HepG2 (cell line): ENCODE results near the gene MTRF1. TPM values are rescaled to one million over a fixed set of nuclear protein-coding genes. Genes with fewer than 3 reads are reported as not detected.

Experiments used
- CCDC6 ChIP-seq: sonication (generic); formaldehyde crosslinking; IDR thresholded peaks from 2 replicates; pipeline ENCODE4 v1.8.1; 2022; ENCODE audit warnings: mild to moderate bottlenecking, missing genetic modification reagents, moderate library complexity
- MZF1 ChIP-seq: sonication (generic); formaldehyde crosslinking; IDR thresholded peaks from 2 replicates; pipeline ENCODE4 v1.8.1; 2023; ENCODE audit warnings: mild to moderate bottlenecking, missing genetic modification reagents, borderline replicate concordance
- NFIB ChIP-seq: sonication (generic); formaldehyde crosslinking; IDR thresholded peaks from 2 replicates; pipeline ENCODE4 v1.9.0; 2021; ENCODE audit warnings: missing genetic modification reagents, mild to moderate bottlenecking, borderline replicate concordance
- SMYD3 ChIP-seq: sonication (generic); formaldehyde crosslinking; IDR thresholded peaks from 2 replicates; pipeline ENCODE4 v1.8.1; 2023; ENCODE audit warnings: mild to moderate bottlenecking, missing genetic modification reagents
- ZBTB21 ChIP-seq: sonication (generic); formaldehyde crosslinking; IDR thresholded peaks from 2 replicates; pipeline ENCODE4 v1.4.0; 2020; ENCODE audit warnings: missing genetic modification reagents
- ZBTB39 ChIP-seq: sonication (generic); formaldehyde crosslinking; IDR thresholded peaks from 2 replicates; pipeline ENCODE4 v1.5.0; 2020; ENCODE audit warnings: missing genetic modification reagents
- ZNF430 ChIP-seq: sonication (generic); formaldehyde crosslinking; IDR thresholded peaks from 2 replicates; pipeline ENCODE4 v1.9.0; 2021; ENCODE audit warnings: mild to moderate bottlenecking, missing genetic modification reagents
- ZNF746 ChIP-seq: sonication (generic); formaldehyde crosslinking; IDR thresholded peaks from 2 replicates; pipeline ENCODE4 v1.8.0; 2022; ENCODE audit warnings: mild to moderate bottlenecking, missing genetic modification reagents
- ZNF75D ChIP-seq: sonication (generic); formaldehyde crosslinking; IDR thresholded peaks from 2 replicates; pipeline ENCODE4 v1.8.1; 2023; ENCODE audit warnings: missing genetic modification reagents, mild to moderate bottlenecking, borderline replicate concordance
- polyA plus RNA-seq, 8 experiments: library from polyadenylated mRNA; depleted of rRNA in 3 of 8; stranded (reverse) in 7 of 8; unstranded in 1 of 8; fragments of >200 nt; fragmentation: Illumina TruSeq in 4 of 8; extraction: Trizol in 4 of 8; gene quantifications; 2 replicates each; pipeline versions ENCODE4 v1.2.1 to v1.2.3, GENCODE V29; 2011 to 2016; ENCODE audit warnings: low read depth in 4 of 8, missing spikeins in 1 of 8, mixed read lengths in 1 of 8; ENCODE audit not compliant: insufficient read depth in 1 of 8
- total RNA-seq, 5 experiments: library from RNA; depleted of rRNA; stranded (reverse); fragments of >200 nt; fragmentation: Illumina TruSeq; extraction: Trizol; gene quantifications; 2 replicates each; pipeline ENCODE4 v1.2.3, GENCODE V29; 2016; ENCODE audit warnings: low read depth in 1 of 5
- TF ChIP-seq, protein P1 (sequence below): sonication (generic); formaldehyde crosslinking; IDR thresholded peaks from 2 replicates; pipeline ENCODE4 v1.4.0; 2020; ENCODE audit warnings: missing genetic modification reagents, mild to moderate bottlenecking, borderline replicate concordance

The MTRF1 gene
- total and polyA plus RNA-seq, 2 of the 13 experiments (the other 11 are each of a cell fraction or from before 2014, with no cell fraction given), result 21.6 to 27.2 TPM

DNA sequence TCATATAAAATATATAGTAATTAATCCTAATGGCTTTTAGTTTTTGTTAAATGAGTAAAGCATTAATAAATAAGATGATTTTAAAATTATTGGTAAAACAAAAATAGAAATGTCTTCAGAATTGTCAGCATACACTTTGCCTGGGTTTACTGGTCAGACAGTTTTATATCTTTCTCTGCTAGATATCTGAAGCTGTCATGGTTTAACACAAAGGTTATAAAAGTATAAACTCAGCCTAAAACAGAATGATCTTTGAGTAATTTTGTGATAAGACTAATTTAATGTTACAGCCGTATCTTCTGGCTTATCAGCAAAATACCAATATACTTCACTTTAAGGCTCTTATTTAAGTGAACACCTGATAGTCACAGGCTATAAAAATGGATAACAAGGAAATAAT, 29.9 kb upstream of the MTRF1 start (continued):
- TF ChIP-seq ZBTB21 (CRISPR knock-in tag) (no peak), ZNF75D (CRISPR knock-in tag) (no peak), ZNF430 (CRISPR knock-in tag) (no peak), CCDC6 (CRISPR knock-in tag) (no peak), NFIB (CRISPR knock-in tag) (no peak), ZNF746 (CRISPR knock-in tag) (no peak), SMYD3 (CRISPR knock-in tag) (no peak), ZBTB39 (CRISPR knock-in tag) (no peak), MZF1 (no peak)
- TF ChIP-seq, protein P1, sequence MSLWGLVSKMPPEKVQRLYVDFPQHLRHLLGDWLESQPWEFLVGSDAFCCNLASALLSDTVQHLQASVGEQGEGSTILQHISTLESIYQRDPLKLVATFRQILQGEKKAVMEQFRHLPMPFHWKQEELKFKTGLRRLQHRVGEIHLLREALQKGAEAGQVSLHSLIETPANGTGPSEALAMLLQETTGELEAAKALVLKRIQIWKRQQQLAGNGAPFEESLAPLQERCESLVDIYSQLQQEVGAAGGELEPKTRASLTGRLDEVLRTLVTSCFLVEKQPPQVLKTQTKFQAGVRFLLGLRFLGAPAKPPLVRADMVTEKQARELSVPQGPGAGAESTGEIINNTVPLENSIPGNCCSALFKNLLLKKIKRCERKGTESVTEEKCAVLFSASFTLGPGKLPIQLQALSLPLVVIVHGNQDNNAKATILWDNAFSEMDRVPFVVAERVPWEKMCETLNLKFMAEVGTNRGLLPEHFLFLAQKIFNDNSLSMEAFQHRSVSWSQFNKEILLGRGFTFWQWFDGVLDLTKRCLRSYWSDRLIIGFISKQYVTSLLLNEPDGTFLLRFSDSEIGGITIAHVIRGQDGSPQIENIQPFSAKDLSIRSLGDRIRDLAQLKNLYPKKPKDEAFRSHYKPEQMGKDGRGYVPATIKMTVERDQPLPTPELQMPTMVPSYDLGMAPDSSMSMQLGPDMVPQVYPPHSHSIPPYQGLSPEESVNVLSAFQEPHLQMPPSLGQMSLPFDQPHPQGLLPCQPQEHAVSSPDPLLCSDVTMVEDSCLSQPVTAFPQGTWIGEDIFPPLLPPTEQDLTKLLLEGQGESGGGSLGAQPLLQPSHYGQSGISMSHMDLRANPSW (CRISPR knock-in tag), result no peak
- TF ChIP-seq, all 625 proteins: peak for 0
